Measurements from ENCODE around the gene FRYL. TPM values are rescaled to one million over a fixed set of nuclear protein-coding genes. Genes with fewer than 3 reads are reported as not detected.

Gene FRYL
- total and polyA plus RNA-seq, 2 of the 13 experiments (the other 11 are each of a cell fraction or from before 2014, with no cell fraction given): 9.7 to 19.6 TPM

- Histone ChIP-seq H4K20me1 (ENCODE audit: insufficient read depth, low read length) (no peaks in the 10 kb centered on the region), H2AFZ (ENCODE audit: low read length) (no peak overlapping the region), H3K4me2 (ENCODE audit: low read depth, low read length) (no peak overlapping the region), H3K27ac (ENCODE audit: extremely low read length, insufficient read depth, low read length) (no peak overlapping the region), H3K4me1 (ENCODE audit: insufficient read depth, low read length) (peaks cover 12% of the 10 kb centered on the region; the same call in 1 of the 2 replicates), H3K4me3 (replicated peaks in 1 of 3; ENCODE audit: insufficient read depth in 1 of 3, low read depth in 2 of 3, low read length in 3 of 3) (no peak overlapping the region), H3K9me3 (ENCODE audit: low read length) (no peaks in the 10 kb centered on the region), H3K27me3 (ENCODE audit: control insufficient read depth in 1 of 2, insufficient read depth in 2 of 2, low read length in 2 of 2) (no peaks in the 10 kb centered on the region), H3K79me2 (ENCODE audit: insufficient read depth, low read length) (peaks cover 8% of the 10 kb centered on the region), H3K36me3 (replicated peaks in 1 of 2; ENCODE audit: control insufficient read depth in 1 of 2, insufficient read depth in 2 of 2, low read length in 2 of 2) (peaks cover 0 to 2% of the 10 kb centered on the region in 2 experiments; a peak in 1 of 5 replicates), H3K9ac (ENCODE audit: insufficient read depth, low read depth, low read length) (no peak overlapping the region)
- ChIA-PET CTCF (ENCODE audit: low intra/inter-chr PET ratio, low total read pairs) (no interaction called here), POLR2A (no interaction called here)
- no peak for FAIRE-seq
- ATAC-seq: no peak
- 94% methylated on average over 2 of the region's 2 CpGs for WGBS (ENCODE audit: low lambda C conversion rate)
- TF ChIP-seq ZNF841 (CRISPR knock-in tag; IDR thresholded peaks at IDR 0.05; ENCODE audit: borderline replicate concordance): no peak
- no peak for TF ChIP-seq ZUFSP (CRISPR knock-in tag; IDR thresholded peaks at IDR 0.05; ENCODE audit: borderline replicate concordance)
- no TSS peak for BruUV-seq (replicated peaks)
- DNase-seq (ENCODE audit: low spot score): no peak
- in situ Hi-C loops (cut with HindIII; ENCODE audit: extremely low pct_ligation_motif_present, low pct_unique_long_range_greater_than_20kb): no loop called here
- intact Hi-C loops (cut with micrococcal nuclease; ENCODE audit: unreplicated experiment): no loop called here
These were observed 87.2 kb downstream of the FRYL start for GRCh38 chr4:48692897-48693296.

- Histone ChIP-seq H3K27me3 (ENCODE audit: control insufficient read depth in 1 of 2, insufficient read depth in 2 of 2, low read length in 2 of 2) (no peaks in the 10 kb centered on the region), H3K4me3 (replicated peaks in 1 of 3; ENCODE audit: insufficient read depth in 1 of 3, low read depth in 2 of 3, low read length in 3 of 3) (no peak overlapping the region), H3K9ac (ENCODE audit: insufficient read depth, low read depth, low read length) (no peak overlapping the region), H3K79me2 (ENCODE audit: insufficient read depth, low read length) (peaks cover 8% of the 10 kb centered on the region), H4K20me1 (ENCODE audit: insufficient read depth, low read length) (no peaks in the 10 kb centered on the region), H3K27ac (ENCODE audit: extremely low read length, insufficient read depth, low read length) (no peak overlapping the region), H3K4me2 (ENCODE audit: low read depth, low read length) (no peak overlapping the region), H2AFZ (ENCODE audit: low read length) (no peak overlapping the region), H3K4me1 (ENCODE audit: insufficient read depth, low read length) (peaks cover 12% of the 10 kb centered on the region; the same call in 1 of the 2 replicates), H3K36me3 (replicated peaks in 1 of 2; ENCODE audit: control insufficient read depth in 1 of 2, insufficient read depth in 2 of 2, low read length in 2 of 2) (no peaks in the 10 kb centered on the region), H3K9me3 (ENCODE audit: low read length) (no peaks in the 10 kb centered on the region)
- in situ Hi-C loops (cut with HindIII; ENCODE audit: extremely low pct_ligation_motif_present, low pct_unique_long_range_greater_than_20kb): no loop called here
- no TSS peak for BruUV-seq (replicated peaks)
- ChIA-PET CTCF (ENCODE audit: low intra/inter-chr PET ratio, low total read pairs) (no interaction called here), POLR2A (no interaction called here)
- intact Hi-C loops (cut with micrococcal nuclease; ENCODE audit: unreplicated experiment): no loop called here
- TF ChIP-seq ZNF570 (CRISPR knock-in tag; IDR thresholded peaks at IDR 0.05; ENCODE audit: borderline replicate concordance) (no peak), ZXDC (CRISPR knock-in tag; IDR thresholded peaks at IDR 0.05) (no peak), PITX1 (CRISPR knock-in tag; IDR thresholded peaks at IDR 0.05) (no peak), PBX3 (CRISPR knock-in tag; IDR thresholded peaks at IDR 0.05; ENCODE audit: borderline replicate concordance) (no peak), MTA3 (CRISPR knock-in tag; IDR thresholded peaks at IDR 0.05) (no peak), ZNF232 (CRISPR knock-in tag; IDR thresholded peaks at IDR 0.05; ENCODE audit: borderline replicate concordance) (no peak), NBN (conservative IDR thresholded peaks at IDR 0.05) (no peak)
- no peak for FAIRE-seq
- no peak for DNase-seq (ENCODE audit: low spot score)
- 96% methylated on average over 2 of the region's 2 CpGs for WGBS (ENCODE audit: low lambda C conversion rate)
- ATAC-seq: no peak
These were observed 88.0 kb downstream of the FRYL start for GRCh38 chr4:48692044-48692443.

All from HepG2 (cell line).